ENCODE results near the gene POLR1C.

Gene POLR1C

GRCh38 chr6:43516697-43517504 is at the start of gene POLR1C, which contains the start of gene YIPF3:
POLR1C (plus strand) TSS chr6:43517089; CDS start chr6:43517110, 21 bp downstream.
YIPF3 (minus strand) TSS chr6:43516926; CDS start chr6:43516807, 119 bp downstream.
- DNase-seq, result peak; percentile 99

- peak; percentile 25 for DNase-seq
Measured at GRCh38 chr6:43467265-43467664, 49.6 kb upstream of the POLR1C start.

- DNase-seq, result no peak
Measured at GRCh38 chr6:43467752-43468151, 49.1 kb upstream of the POLR1C start.

GRCh38 chr6:43468240-43468639 is 48.6 kb upstream of the POLR1C start:
- no peak for DNase-seq

GRCh38 chr6:43468748-43469681 is 47.9 kb upstream of the POLR1C start:
- no peak for DNase-seq

GRCh38 chr6:43469947-43470346 is 46.9 kb upstream of the POLR1C start:
- DNase-seq, result no peak

- no peak for DNase-seq
Measured at GRCh38 chr6:43471399-43471798, 45.5 kb upstream of the POLR1C start.

- no peak for DNase-seq
Measured at GRCh38 chr6:43472515-43472914, 44.4 kb upstream of the POLR1C start.

- no peak for DNase-seq
Measured at GRCh38 chr6:43475516-43475915, 41.4 kb upstream of the POLR1C start.

GRCh38 chr6:43476746-43477145 is 40.1 kb upstream of the POLR1C start:
- DNase-seq, result no peak

GRCh38 chr6:43477235-43478007 is 39.5 kb upstream of the POLR1C start, which contains the start of gene TJAP1:
TJAP1 (plus strand) TSS chr6:43477570; CDS start chr6:43499002, 21,432 bp downstream.
- peak; percentile 86 for DNase-seq

- DNase-seq, result no peak
Measured at GRCh38 chr6:43478008-43478372, 38.9 kb upstream of the POLR1C start.

GRCh38 chr6:43481075-43481474 is 35.8 kb upstream of the POLR1C start:
- DNase-seq, result peak; percentile 6

GRCh38 chr6:43481591-43482236 is 35.2 kb upstream of the POLR1C start:
- no peak for DNase-seq

- DNase-seq, result no peak
Measured at GRCh38 chr6:43488667-43489276, 28.1 kb upstream of the POLR1C start.

GRCh38 chr6:43489277-43490072 is 27.4 kb upstream of the POLR1C start:
- DNase-seq, result no peak

- no peak for DNase-seq
Measured at GRCh38 chr6:43490523-43490939, 26.4 kb upstream of the POLR1C start.

GRCh38 chr6:43491750-43492661 is 24.9 kb upstream of the POLR1C start:
- no peak for DNase-seq

- no peak for DNase-seq
Measured at GRCh38 chr6:43492673-43493072, 24.2 kb upstream of the POLR1C start.

GRCh38 chr6:43493230-43493629 is 23.7 kb upstream of the POLR1C start:
- DNase-seq, result no peak

All from inflammatory macrophage treated with lipopolysaccharide for 4 hours (primary cell).